ENCODE data around the gene KDM6A.

The KDM6A gene

DNA sequence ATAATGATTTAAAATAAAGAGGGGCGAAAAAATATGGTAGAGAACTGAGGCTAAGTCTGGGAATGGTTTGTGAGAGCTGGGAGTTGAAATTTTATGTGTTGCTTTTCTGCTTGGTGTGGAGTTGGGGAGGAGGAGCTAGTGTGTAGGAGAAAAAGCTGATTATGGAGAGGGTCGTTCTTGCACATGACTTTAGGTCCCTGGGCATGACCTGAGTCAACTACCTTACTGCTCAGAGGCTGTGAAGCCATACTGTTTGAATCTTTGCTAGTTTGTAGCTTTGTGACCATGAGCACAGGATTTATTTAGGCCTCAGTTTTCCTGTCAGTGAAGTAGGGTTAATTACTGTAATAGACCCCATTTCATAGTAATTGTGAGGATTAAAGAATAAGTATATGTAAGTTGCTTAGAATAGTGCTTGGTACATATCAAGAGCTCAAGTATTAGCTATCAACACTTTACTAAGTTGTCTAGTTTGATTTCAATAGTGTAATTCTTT lies 78.6 kb downstream of the KDM6A start:
- no peak for ATAC-seq
- no peak for TF ChIP-seq ZFP30 (CRISPR knock-in tag; IDR thresholded peaks at IDR 0.05)
- TF ChIP-seq OSR1 (CRISPR knock-in tag; IDR thresholded peaks at IDR 0.05) = no peak
- no peak for TF ChIP-seq TOX (CRISPR knock-in tag; IDR thresholded peaks at IDR 0.05; ENCODE audit: borderline replicate concordance)
- no peak for TF ChIP-seq ZC3H10 (CRISPR knock-in tag; IDR thresholded peaks at IDR 0.05)
- TF ChIP-seq ISL1 (CRISPR knock-in tag; IDR thresholded peaks at IDR 0.05) = no peak
- TF ChIP-seq CSDC2 (CRISPR knock-in tag; IDR thresholded peaks at IDR 0.05) = no peak
- TF ChIP-seq ESRRG (CRISPR knock-in tag; IDR thresholded peaks at IDR 0.05) = no peak
- no peak for TF ChIP-seq RARB (CRISPR knock-in tag; IDR thresholded peaks at IDR 0.05)
- TF ChIP-seq, protein P1, sequence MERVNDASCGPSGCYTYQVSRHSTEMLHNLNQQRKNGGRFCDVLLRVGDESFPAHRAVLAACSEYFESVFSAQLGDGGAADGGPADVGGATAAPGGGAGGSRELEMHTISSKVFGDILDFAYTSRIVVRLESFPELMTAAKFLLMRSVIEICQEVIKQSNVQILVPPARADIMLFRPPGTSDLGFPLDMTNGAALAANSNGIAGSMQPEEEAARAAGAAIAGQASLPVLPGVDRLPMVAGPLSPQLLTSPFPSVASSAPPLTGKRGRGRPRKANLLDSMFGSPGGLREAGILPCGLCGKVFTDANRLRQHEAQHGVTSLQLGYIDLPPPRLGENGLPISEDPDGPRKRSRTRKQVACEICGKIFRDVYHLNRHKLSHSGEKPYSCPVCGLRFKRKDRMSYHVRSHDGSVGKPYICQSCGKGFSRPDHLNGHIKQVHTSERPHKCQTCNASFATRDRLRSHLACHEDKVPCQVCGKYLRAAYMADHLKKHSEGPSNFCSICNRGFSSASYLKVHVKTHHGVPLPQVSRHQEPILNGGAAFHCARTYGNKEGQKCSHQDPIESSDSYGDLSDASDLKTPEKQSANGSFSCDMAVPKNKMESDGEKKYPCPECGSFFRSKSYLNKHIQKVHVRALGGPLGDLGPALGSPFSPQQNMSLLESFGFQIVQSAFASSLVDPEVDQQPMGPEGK (CRISPR knock-in tag; IDR thresholded peaks at IDR 0.05; ENCODE audit: borderline replicate concordance) = no peak
- TF ChIP-seq, protein P2, sequence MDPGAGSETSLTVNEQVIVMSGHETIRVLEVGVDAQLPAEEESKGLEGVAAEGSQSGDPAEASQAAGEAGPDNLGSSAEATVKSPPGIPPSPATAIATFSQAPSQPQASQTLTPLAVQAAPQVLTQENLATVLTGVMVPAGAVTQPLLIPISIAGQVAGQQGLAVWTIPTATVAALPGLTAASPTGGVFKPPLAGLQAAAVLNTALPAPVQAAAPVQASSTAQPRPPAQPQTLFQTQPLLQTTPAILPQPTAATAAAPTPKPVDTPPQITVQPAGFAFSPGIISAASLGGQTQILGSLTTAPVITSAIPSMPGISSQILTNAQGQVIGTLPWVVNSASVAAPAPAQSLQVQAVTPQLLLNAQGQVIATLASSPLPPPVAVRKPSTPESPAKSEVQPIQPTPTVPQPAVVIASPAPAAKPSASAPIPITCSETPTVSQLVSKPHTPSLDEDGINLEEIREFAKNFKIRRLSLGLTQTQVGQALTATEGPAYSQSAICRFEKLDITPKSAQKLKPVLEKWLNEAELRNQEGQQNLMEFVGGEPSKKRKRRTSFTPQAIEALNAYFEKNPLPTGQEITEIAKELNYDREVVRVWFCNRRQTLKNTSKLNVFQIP (CRISPR knock-in tag; IDR thresholded peaks at IDR 0.05; ENCODE audit: borderline replicate concordance, low read depth) = no peak
- TF ChIP-seq, protein P3, sequence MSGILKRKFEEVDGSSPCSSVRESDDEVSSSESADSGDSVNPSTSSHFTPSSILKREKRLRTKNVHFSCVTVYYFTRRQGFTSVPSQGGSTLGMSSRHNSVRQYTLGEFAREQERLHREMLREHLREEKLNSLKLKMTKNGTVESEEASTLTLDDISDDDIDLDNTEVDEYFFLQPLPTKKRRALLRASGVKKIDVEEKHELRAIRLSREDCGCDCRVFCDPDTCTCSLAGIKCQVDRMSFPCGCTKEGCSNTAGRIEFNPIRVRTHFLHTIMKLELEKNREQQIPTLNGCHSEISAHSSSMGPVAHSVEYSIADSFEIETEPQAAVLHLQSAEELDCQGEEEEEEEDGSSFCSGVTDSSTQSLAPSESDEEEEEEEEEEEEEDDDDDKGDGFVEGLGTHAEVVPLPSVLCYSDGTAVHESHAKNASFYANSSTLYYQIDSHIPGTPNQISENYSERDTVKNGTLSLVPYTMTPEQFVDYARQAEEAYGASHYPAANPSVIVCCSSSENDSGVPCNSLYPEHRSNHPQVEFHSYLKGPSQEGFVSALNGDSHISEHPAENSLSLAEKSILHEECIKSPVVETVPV (CRISPR knock-in tag; IDR thresholded peaks at IDR 0.05) = no peak
- TF ChIP-seq GLIS3 (CRISPR knock-in tag; IDR thresholded peaks at IDR 0.05) = no peak
- no peak for TF ChIP-seq ARNTL (CRISPR knock-in tag; IDR thresholded peaks at IDR 0.05; ENCODE audit: borderline replicate concordance, low read depth)
- no peak for TF ChIP-seq SNAI2 (CRISPR knock-in tag; IDR thresholded peaks at IDR 0.05)
- no peak for TF ChIP-seq TCF4 (CRISPR knock-in tag; IDR thresholded peaks at IDR 0.05; ENCODE audit: borderline replicate concordance)
- TF ChIP-seq BACH2 (CRISPR knock-in tag; IDR thresholded peaks at IDR 0.05; ENCODE audit: borderline replicate concordance) = no peak
- TF ChIP-seq ZNF8 (CRISPR knock-in tag; IDR thresholded peaks at IDR 0.05) = no peak

DNA sequence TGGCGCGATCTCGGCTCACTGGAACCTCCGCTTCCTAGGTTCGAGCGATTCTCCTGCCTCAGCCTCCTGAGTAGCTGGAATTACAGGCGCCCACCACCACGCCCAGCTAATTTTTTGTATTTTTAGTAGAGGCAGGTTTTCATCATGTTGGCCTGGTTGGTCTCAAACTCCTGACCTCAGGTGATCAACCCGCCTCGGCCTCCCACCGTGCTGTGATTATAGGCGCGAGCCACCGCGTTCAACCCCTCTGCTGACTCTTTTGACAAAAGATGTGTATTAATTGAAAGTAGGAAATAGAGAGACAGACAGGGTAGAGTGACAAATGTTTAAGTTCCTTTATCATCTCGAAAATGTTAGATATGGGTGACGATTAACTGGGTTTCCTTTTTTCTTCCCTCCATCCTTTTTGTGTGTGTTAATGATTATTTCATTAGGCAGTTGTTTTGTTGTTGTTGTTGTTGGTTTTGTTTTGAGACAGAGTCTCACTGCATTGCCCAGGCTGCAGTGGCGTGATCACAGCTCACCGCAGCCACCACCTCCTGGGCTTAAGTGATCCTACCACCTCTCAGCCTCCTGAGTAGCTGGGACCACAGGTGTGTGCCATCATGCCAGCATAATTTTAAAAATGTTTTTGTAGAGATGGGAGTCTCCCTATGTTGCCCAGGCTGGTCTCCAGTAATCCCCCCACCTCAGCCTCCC lies 79.5 kb downstream of the KDM6A start:
- ATAC-seq = no peak
- TF ChIP-seq PPARA (CRISPR knock-in tag; IDR thresholded peaks at IDR 0.05; ENCODE audit: borderline replicate concordance) = no peak
- TF ChIP-seq ZNF8 (CRISPR knock-in tag; IDR thresholded peaks at IDR 0.05) = no peak
- TF ChIP-seq, protein P4, sequence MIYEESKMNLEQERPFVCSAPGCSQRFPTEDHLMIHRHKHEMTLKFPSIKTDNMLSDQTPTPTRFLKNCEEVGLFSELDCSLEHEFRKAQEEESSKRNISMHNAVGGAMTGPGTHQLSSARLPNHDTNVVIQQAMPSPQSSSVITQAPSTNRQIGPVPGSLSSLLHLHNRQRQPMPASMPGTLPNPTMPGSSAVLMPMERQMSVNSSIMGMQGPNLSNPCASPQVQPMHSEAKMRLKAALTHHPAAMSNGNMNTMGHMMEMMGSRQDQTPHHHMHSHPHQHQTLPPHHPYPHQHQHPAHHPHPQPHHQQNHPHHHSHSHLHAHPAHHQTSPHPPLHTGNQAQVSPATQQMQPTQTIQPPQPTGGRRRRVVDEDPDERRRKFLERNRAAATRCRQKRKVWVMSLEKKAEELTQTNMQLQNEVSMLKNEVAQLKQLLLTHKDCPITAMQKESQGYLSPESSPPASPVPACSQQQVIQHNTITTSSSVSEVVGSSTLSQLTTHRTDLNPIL (CRISPR knock-in tag; IDR thresholded peaks at IDR 0.05; ENCODE audit: low read depth) = no peak
- TF ChIP-seq GLIS3 (CRISPR knock-in tag; IDR thresholded peaks at IDR 0.05) = no peak
- TF ChIP-seq, protein P5, sequence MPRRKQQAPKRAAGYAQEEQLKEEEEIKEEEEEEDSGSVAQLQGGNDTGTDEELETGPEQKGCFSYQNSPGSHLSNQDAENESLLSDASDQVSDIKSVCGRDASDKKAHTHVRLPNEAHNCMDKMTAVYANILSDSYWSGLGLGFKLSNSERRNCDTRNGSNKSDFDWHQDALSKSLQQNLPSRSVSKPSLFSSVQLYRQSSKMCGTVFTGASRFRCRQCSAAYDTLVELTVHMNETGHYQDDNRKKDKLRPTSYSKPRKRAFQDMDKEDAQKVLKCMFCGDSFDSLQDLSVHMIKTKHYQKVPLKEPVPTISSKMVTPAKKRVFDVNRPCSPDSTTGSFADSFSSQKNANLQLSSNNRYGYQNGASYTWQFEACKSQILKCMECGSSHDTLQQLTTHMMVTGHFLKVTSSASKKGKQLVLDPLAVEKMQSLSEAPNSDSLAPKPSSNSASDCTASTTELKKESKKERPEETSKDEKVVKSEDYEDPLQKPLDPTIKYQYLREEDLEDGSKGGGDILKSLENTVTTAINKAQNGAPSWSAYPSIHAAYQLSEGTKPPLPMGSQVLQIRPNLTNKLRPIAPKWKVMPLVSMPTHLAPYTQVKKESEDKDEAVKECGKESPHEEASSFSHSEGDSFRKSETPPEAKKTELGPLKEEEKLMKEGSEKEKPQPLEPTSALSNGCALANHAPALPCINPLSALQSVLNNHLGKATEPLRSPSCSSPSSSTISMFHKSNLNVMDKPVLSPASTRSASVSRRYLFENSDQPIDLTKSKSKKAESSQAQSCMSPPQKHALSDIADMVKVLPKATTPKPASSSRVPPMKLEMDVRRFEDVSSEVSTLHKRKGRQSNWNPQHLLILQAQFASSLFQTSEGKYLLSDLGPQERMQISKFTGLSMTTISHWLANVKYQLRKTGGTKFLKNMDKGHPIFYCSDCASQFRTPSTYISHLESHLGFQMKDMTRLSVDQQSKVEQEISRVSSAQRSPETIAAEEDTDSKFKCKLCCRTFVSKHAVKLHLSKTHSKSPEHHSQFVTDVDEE (CRISPR knock-in tag; IDR thresholded peaks at IDR 0.05) = no peak
- TF ChIP-seq TCF4 (CRISPR knock-in tag; IDR thresholded peaks at IDR 0.05; ENCODE audit: borderline replicate concordance) = no peak
- TF ChIP-seq, protein P3 (CRISPR knock-in tag; IDR thresholded peaks at IDR 0.05) = no peak
- TF ChIP-seq RARB (CRISPR knock-in tag; IDR thresholded peaks at IDR 0.05) = no peak
- TF ChIP-seq TOX (CRISPR knock-in tag; IDR thresholded peaks at IDR 0.05; ENCODE audit: borderline replicate concordance) = no peak
- no peak for TF ChIP-seq ZC3H10 (CRISPR knock-in tag; IDR thresholded peaks at IDR 0.05)
- TF ChIP-seq ZNF70 (CRISPR knock-in tag; IDR thresholded peaks at IDR 0.05) = no peak
- TF ChIP-seq, protein P1 (CRISPR knock-in tag; IDR thresholded peaks at IDR 0.05; ENCODE audit: borderline replicate concordance) = no peak
- TF ChIP-seq ZNF565 (CRISPR knock-in tag; conservative IDR thresholded peaks at IDR 0.05; ENCODE audit: low read depth) = no peak
- no peak for TF ChIP-seq ISL1 (CRISPR knock-in tag; IDR thresholded peaks at IDR 0.05)
- TF ChIP-seq ESRRG (CRISPR knock-in tag; IDR thresholded peaks at IDR 0.05) = no peak
- no peak for TF ChIP-seq CSDC2 (CRISPR knock-in tag; IDR thresholded peaks at IDR 0.05)
- no peak for TF ChIP-seq SNAI2 (CRISPR knock-in tag; IDR thresholded peaks at IDR 0.05)
- TF ChIP-seq, protein P2 (CRISPR knock-in tag; IDR thresholded peaks at IDR 0.05; ENCODE audit: borderline replicate concordance, low read depth) = no peak

All from SK-N-SH treated with all-trans-retinoic acid at 6 μM for 48 hours (cell line).